Natural killer cell (primary cell): ENCODE measurements around the gene KLHL3. TPM values are rescaled to one million over a fixed set of nuclear protein-coding genes. Genes with fewer than 3 reads are reported as not detected.

Source experiments
- ATAC-seq, 3 donors: fragments of 150-1000 bp in 2 of 3; fragments of 200-7000 bp in 1 of 3; cut with Tn5 transposase; 1 replicate in 1 of 3; 2 replicates in 2 of 3; pipeline ENCODE4 v1.10.0; 2021; ENCODE audit warnings: mild to moderate bottlenecking in 2 of 3, moderate library complexity in 2 of 3
- DNase-seq, 2 donors: peaks; one replicate each; pipeline versions ENCODE4 v3.0.0 to v3.0.0-alpha.2; 2013 to 2021; ENCODE audit warnings: mixed read lengths in 1 of 2
- H3K27ac ChIP-seq: one replicate; pipeline ENCODE4 v1.5.1; 2013; ENCODE audit warnings: mild to moderate bottlenecking, low read length
- H3K27me3 ChIP-seq: one replicate; pipeline ENCODE4 v1.6.1; 2013; ENCODE audit warnings: low read length; ENCODE audit not compliant: control insufficient read depth, insufficient read depth
- H3K36me3 ChIP-seq: one replicate; pipeline ENCODE4 v1.6.1; 2013; ENCODE audit warnings: low read length; ENCODE audit not compliant: control insufficient read depth, insufficient read depth
- H3K4me1 ChIP-seq: one replicate; pipeline ENCODE4 v1.6.1; 2013; ENCODE audit warnings: low read length; ENCODE audit not compliant: control insufficient read depth, insufficient read depth
- H3K4me3 ChIP-seq: one replicate; pipeline ENCODE4 v1.5.1; 2013; ENCODE audit warnings: low read length
- H3K9me3 ChIP-seq: one replicate; pipeline ENCODE4 v1.6.1; 2013; ENCODE audit warnings: low read length; ENCODE audit not compliant: control insufficient read depth, insufficient read depth
- H3K27ac Mint-ChIP-seq, 2 donors: one replicate each; pipeline ENCODE4 v1.8.0; 2022; ENCODE audit warnings: mild to moderate bottlenecking in 2 of 2, mixed read lengths in 2 of 2, moderate library complexity in 1 of 2
- H3K27me3 Mint-ChIP-seq, 2 donors: one replicate each; pipeline ENCODE4 v1.8.0; 2022; ENCODE audit warnings: low read depth in 2 of 2, mixed read lengths in 2 of 2
- H3K36me3 Mint-ChIP-seq: one replicate; pipeline ENCODE4 v1.8.0; 2022; ENCODE audit warnings: mixed read lengths
- H3K4me1 Mint-ChIP-seq, 2 donors: one replicate each; pipeline ENCODE4 v1.8.0; 2022; ENCODE audit warnings: mixed read lengths in 2 of 2
- H3K4me3 Mint-ChIP-seq: one replicate; pipeline ENCODE4 v1.8.0; 2022; ENCODE audit warnings: mild to moderate bottlenecking, moderate library complexity, mixed read lengths
- H3K9me3 Mint-ChIP-seq, 2 donors: one replicate each; pipeline ENCODE4 v1.8.0; 2022; ENCODE audit warnings: mixed read lengths in 2 of 2
- WGBS: methylation state at CpG from one replicate; pipeline ENCODE4 v1.1.7; 2013; ENCODE audit warnings: missing lambda C conversion rate; ENCODE audit not compliant: insufficient coverage; 5-methylcytosine and 5-hydroxymethylcytosine counted together
- intact Hi-C: fragments of 100-400 bp; cut with micrococcal nuclease; formaldehyde crosslinking; loops from one replicate; pipeline ENCODE4 v1.14.2; 2022
- total RNA-seq, 4 donors: library from RNA; stranded (reverse); fragments of 120-200 nt in 1 of 4; gene quantifications; one replicate each; pipeline versions ENCODE4 v1.2.3 to v1.2.4, GENCODE V29; 2013 to 2022
- TF ChIP-seq, protein P1 (sequence below): fragments of 200-600 bp; IDR thresholded peaks from one replicate; pipeline ENCODE4 v1.8.0; 2022; ENCODE audit warnings: antibody characterized with exemption

The KLHL3 gene
- total RNA-seq, 3 donors from 2014 or later (not counting 1 experiment from before 2014, with no cell fraction given): 11.2 to 14.0 (median 13.2) TPM

GRCh38 chr5:137621861-137622823 lies 113.7 kb downstream of the KLHL3 start:
- H3K36me3 Mint-ChIP-seq: no peaks in the 10 kb centered on the region
- ATAC-seq (no peak), DNase-seq (no peak)
- no peaks in the 10 kb centered on the region for H3K9me3 Mint-ChIP-seq
- no peak overlapping the region for H3K27ac Mint-ChIP-seq
- intact Hi-C loops: no loop called here
- Histone ChIP-seq H3K9me3 (no peaks in the 10 kb centered on the region), H3K4me3 (no peak overlapping the region), H3K4me1 (no peaks in the 10 kb centered on the region), H3K27me3 (no peaks in the 10 kb centered on the region), H3K36me3 (peaks cover 5% of the 10 kb centered on the region), H3K27ac (no peak overlapping the region)
- TF ChIP-seq, protein P1, sequence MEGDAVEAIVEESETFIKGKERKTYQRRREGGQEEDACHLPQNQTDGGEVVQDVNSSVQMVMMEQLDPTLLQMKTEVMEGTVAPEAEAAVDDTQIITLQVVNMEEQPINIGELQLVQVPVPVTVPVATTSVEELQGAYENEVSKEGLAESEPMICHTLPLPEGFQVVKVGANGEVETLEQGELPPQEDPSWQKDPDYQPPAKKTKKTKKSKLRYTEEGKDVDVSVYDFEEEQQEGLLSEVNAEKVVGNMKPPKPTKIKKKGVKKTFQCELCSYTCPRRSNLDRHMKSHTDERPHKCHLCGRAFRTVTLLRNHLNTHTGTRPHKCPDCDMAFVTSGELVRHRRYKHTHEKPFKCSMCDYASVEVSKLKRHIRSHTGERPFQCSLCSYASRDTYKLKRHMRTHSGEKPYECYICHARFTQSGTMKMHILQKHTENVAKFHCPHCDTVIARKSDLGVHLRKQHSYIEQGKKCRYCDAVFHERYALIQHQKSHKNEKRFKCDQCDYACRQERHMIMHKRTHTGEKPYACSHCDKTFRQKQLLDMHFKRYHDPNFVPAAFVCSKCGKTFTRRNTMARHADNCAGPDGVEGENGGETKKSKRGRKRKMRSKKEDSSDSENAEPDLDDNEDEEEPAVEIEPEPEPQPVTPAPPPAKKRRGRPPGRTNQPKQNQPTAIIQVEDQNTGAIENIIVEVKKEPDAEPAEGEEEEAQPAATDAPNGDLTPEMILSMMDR: no peak
- no peak overlapping the region for H3K4me3 Mint-ChIP-seq
- no peaks in the 10 kb centered on the region for H3K27me3 Mint-ChIP-seq
- 92% methylated on average over 9 of the region's 10 CpGs for WGBS
- H3K4me1 Mint-ChIP-seq: no peaks in the 10 kb centered on the region

- Mint-ChIP-seq H3K4me1 (no peaks in the 10 kb centered on the region), H3K36me3 (no peaks in the 10 kb centered on the region), H3K4me3 (no peak overlapping the region), H3K27ac (no peak overlapping the region), H3K27me3 (no peaks in the 10 kb centered on the region), H3K9me3 (no peaks in the 10 kb centered on the region)
- intact Hi-C loops: no loop called here
- ATAC-seq (no peak), DNase-seq (no peak)
- TF ChIP-seq, protein P1: no peak
- Histone ChIP-seq H3K36me3 (peaks cover 5% of the 10 kb centered on the region), H3K9me3 (no peaks in the 10 kb centered on the region), H3K4me3 (no peak overlapping the region), H3K27ac (no peak overlapping the region), H3K4me1 (no peaks in the 10 kb centered on the region), H3K27me3 (no peaks in the 10 kb centered on the region)
- 97% methylated on average over 3 of the region's 3 CpGs for WGBS
Observed at GRCh38 chr5:137621306-137621705, 114.6 kb downstream of the KLHL3 start.

- Histone ChIP-seq H3K9me3 (no peaks in the 10 kb centered on the region), H3K27ac (no peak overlapping the region), H3K36me3 (peaks cover 5% of the 10 kb centered on the region), H3K27me3 (no peaks in the 10 kb centered on the region), H3K4me3 (no peak overlapping the region), H3K4me1 (no peaks in the 10 kb centered on the region)
- Mint-ChIP-seq H3K27me3 (no peaks in the 10 kb centered on the region), H3K9me3 (no peaks in the 10 kb centered on the region), H3K27ac (no peak overlapping the region), H3K4me3 (no peak overlapping the region), H3K36me3 (no peaks in the 10 kb centered on the region), H3K4me1 (no peaks in the 10 kb centered on the region)
- WGBS: 91% methylated on average over 12 of the region's 12 CpGs
- TF ChIP-seq, protein P1: no peak
- ATAC-seq (no peak), DNase-seq (no peak)
- intact Hi-C loops: no loop called here
Observed at GRCh38 chr5:137619191-137619870, 116.6 kb downstream of the KLHL3 start.
